ENCODE measurements around the gene PCDHGA1.

Gene PCDHGA1

GRCh38 chr5:141560725-141561483 is 230.6 kb downstream of the PCDHGA1 start:
- peak; percentile 51 to 68 for DNase-seq
- TF ChIP-seq GATA1 (IDR thresholded peaks at IDR 0.05; ENCODE audit: low read depth, low read length): no peak
- no peak for TF ChIP-seq POLR2A (IDR thresholded peaks at IDR 0.05; ENCODE audit: low read length)
